ENCODE data around the gene PEAK1.

The PEAK1 gene

DNA sequence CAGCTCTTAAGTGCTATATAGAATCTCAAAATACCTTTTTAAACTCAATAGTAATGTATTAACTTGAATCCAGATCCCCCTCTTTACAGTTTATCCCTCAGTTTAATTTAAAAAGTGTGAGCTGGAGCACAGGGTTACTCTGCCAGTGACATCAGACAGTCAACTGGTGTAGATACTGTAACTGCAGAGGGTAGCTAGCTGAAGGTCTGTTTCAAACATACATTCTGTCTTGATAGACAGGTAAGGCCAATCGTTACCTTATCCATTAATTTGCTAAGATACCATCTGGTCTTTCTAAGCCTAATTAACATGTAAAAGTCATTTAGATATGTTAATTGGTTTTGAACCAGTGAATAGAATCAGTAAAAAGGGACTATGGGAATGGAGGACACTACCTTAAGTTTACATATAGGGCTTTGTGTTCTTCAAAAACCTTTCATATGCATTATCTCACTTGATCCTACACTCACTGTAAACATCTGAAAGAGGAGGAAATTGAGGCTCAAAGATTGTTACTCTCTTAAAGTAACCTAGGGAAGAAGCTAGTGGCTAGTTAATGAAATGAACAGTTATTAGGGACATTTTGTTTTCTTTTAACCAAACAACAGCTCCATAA lies 289.5 kb downstream of the PEAK1 start:
- no peak for DNase-seq (ENCODE audit: low read depth)

- no peak for DNase-seq (ENCODE audit: low read depth)
These were observed 292.3 kb downstream of the PEAK1 start for GRCh38 chr15:77127626-77128025.

DNA sequence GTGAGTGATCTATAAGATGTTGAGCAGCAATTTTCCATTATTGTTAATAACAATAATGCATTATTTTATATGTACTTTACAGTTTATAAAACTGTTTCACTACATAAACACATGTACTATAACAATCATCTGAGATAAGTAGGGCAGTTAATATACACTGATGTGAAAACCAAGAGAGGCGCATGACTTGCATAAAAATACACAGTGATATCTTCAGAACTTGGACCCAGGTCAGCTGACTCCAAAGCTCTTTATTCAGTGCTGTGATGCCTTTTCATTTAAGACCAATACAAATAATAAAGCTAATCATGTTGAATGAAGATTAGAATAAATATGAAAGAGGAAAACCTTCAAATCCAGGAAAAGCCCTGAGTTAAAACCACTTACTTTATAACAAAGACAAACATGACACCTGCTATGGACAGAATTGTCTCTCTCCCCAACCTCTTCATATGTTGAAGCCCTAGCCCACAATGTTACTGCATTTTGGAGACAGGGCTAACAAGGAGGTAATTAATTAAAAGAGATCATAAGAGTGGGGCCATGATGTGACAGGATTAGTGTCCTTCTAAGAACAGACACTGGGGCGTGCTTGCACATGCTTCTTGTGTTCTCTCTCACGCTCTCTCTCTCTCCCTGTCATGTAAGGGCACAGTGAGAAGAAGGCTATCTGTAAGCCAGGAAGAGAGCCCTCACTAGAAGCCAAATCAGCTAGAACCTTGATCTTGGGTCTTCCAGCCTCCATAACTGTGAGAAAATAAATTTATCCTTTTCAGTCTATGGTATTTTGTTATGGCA lies 293.2 kb downstream of the PEAK1 start:
- DNase-seq (ENCODE audit: low read depth), result no peak

DNA sequence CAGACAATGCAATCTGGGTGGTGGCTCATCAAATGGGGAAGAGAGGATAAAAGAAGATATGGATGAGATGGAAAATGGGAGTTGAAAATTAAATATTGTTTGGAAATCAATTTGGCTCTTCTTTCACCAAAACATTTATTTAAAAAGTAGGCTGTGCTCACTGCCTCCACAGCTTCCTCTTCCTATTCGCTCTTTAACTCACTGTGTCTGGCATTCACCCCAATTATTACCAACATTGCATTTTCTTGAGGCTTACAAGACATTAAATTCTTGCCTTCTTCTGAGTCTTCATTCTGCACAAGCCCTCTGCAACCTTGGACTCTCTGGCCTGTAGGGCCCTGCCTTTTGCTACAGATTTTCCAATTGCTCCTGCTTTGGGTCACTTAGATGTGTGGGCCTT lies 296.1 kb downstream of the PEAK1 start:
- DNase-seq (ENCODE audit: low read depth), result no peak

DNA sequence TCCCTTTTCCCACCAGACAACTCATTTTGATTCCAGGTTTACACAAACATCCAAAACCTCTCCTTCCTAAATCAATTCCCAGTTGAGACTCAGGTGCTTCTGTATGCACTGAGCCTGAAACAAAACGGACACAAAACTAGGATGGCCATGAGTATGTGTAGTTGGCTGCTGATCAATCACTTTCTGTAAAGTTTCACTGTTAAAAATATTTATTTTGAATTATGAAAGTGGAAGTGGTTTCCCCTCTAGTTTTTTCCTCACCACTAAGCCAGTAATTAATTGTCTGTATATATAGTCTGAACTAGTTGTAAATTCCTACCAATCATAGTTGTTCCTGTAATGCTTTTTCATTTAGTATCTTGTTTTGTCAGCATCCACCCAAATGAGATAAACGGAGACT lies 297.3 kb downstream of the PEAK1 start:
- no peak for DNase-seq (ENCODE audit: low read depth)

DNA sequence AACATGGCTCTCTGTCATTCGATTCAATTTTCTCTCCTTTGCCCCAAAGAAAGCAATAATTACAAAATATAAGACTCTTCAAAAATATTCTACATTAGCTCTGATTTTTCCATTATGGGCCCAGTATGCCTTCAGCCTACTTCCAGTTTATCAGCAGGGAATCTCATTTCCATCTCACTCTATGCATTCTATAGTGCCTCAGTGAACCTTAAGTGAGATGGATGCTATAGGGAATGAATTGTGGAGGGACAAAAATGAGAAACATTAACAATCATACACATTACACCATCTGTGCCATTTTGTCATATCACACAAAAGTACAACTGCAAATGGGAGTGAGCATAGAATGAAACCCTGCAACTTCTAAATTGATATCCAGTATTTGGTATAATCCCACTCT lies 298.3 kb downstream of the PEAK1 start:
- no peak for DNase-seq (ENCODE audit: low read depth)

GRCh38 chr15:77120576-77120975 lies 299.3 kb downstream of the PEAK1 start:
- no peak for DNase-seq (ENCODE audit: low read depth)

DNA sequence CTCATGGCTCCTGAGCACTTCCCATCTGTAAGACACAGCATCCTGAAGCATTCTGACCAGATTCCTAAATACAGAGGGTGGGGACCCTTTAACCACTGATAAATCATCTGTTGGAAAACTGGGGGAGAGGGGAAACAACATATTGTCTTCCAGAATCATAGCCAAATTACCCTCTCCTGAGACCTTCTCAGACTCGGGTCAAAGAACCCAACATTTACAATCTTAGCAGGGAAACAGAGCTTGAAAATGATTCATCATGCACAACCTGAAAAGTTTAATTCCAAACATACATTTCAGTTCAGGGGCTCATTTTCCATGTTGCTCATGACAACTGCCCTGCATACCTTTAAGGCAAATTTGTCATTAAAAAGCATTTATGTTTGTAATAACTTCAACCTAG lies 300.5 kb downstream of the PEAK1 start:
- no peak for DNase-seq (ENCODE audit: low read depth)

DNA sequence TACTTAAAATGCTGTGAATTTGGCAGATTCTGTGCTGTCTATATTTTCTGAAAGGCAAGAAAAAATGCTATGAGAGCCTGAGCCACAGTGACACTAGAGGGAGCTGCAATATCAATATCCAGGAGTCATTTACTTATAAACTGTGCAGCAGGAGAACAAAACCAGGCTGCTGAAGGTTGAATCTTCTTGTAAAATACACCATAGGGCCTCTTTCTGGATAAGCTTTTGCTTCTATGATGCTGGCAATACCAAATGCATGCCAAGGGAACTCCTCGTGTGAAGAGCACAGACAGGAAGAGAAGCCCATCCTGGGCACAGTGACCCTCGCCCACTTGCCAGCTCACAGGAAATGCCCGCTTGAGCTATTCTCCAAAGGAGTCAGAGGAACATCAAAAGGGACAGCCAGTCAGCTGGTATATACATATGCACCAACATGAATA lies 301.0 kb downstream of the PEAK1 start:
- DNase-seq (ENCODE audit: low read depth), result no peak

DNA sequence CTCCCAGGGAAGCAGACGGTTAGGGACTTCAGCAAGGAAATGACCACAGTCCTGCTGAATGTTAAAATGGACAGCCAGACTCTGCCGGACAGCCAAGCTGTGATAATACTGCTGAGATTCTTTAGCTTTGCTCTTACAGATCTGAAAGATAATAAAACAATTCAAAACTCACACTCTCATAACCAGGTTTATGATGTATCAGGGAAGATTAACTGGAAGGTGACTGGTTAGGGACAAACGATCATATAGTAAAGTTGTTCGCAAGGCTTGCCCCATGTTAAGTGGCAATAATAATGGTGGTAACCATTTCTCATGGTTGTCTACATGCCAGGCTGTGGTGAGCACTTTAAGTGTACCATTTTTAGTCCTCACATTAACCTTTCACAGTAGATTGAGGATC lies 304.7 kb downstream of the PEAK1 start:
- no peak for DNase-seq (ENCODE audit: low read depth)

- no peak for DNase-seq (ENCODE audit: low read depth)
These were observed 306.9 kb downstream of the PEAK1 start for GRCh38 chr15:77112838-77113504.

GRCh38 chr15:77111789-77112188 lies 308.1 kb downstream of the PEAK1 start:
- DNase-seq (ENCODE audit: low read depth), result no peak

DNA sequence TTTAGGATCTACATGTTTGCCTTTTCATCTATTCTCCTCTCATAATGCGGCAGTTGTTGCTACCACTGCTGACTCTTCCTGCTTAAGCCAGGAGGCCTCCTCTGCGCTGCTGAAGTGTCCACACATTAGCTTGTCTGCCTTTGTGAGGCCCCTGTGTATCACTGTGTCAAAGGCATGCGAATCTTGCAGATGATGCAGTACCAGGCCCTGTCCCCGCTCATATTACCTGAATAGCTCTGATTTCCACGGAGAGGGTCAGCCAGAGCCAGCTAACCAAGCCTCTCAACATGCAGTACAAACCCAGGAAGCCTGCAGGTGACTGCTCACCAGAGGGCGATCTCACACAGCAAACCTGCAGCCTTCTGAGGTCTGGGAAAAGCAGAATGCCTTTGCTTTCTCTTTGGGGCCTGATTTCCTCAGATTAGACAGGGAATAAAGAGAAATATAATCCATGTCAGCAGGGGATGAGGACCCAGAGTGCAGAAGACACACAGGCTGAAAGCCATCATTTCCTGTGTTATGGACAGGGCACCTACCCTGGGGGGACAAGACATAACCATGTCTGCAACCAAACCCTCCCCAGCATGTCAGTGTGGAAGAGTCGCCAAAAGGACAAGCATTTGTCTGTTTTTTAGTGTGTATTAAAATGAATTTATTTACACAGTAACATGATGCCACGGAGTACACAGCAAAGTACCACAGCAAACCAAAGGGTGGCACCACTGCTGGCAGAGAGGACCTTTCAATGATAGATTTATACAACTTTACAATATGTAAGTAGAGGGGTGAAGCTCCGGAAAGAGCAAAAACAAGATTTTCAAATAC lies 312.2 kb downstream of the PEAK1 start:
- DNase-seq (ENCODE audit: low read depth), result peak; percentile 9

- DNase-seq (ENCODE audit: low read depth), result no peak
These were observed 312.8 kb downstream of the PEAK1 start for GRCh38 chr15:77107068-77107467.

DNA sequence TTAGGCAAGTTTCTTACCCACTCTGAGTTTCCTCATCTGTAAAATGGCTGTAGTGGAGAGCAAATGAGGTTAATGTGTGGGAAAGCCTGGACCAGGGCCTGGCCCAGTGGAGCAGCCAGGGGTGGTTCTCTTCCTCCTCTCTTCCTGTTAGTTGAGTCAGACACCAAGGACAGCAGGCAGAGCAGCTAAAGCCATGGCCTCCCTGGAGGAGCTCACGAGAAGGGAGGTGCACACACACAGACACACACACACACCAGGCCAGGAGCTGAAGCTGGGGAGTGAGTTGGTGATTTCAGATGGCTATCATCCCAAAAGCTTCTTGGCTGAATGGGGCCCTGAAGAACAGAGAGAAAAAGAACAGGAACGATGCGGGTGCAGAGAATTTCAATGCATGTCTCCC lies 315.7 kb downstream of the PEAK1 start:
- DNase-seq (ENCODE audit: low read depth), result no peak

GRCh38 chr15:77099741-77100463 lies 320.0 kb downstream of the PEAK1 start:
- DNase-seq (ENCODE audit: low read depth), result no peak

DNA sequence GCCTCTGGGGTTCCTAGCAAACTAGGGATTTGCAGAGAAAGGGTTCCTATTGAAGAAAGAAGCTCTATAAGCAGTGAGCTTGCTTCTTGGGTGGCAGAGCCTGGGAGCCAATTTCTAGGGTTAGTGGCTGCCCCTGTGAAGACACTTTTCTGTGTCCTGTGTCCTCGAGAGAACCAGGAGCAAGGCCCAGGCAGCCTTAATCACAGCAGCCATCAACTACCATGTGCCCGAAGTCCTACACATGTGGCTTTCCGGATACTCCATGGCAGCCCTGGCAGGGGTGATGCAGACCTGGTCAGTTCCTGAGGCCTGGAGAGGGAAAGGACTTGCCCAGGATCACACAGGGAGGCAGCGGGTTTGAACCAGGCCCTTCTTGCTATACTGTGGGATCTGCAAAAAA lies 321.3 kb downstream of the PEAK1 start:
- no peak for DNase-seq (ENCODE audit: low read depth)

GRCh38 chr15:77097921-77098320 lies 322.0 kb downstream of the PEAK1 start:
- DNase-seq (ENCODE audit: low read depth), result no peak

DNA sequence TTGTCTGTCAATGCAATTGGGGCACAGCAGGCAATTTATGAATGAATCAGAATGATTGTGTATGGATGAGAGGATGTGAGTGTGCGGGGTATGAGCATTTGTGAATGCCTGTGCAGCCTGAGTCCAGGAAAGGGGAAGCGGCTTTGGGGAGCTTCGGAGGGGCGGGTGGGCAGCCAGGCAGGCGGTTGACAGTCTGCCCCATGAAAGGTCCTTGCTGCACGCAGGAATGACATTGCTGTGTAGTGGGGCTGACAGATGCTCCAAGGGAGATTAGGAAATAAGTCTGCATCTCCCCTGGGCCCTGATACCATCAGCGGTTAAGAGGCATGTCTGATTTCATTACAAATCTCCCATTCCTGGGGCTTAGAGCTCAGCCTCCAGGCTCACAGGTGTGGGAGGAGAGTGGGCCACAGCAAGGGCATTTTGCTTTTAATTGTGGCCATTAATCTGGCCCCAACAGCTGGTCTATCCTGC lies 322.6 kb downstream of the PEAK1 start:
- DNase-seq (ENCODE audit: low read depth), result no peak

- DNase-seq (ENCODE audit: low read depth), result no peak
These were observed 323.4 kb downstream of the PEAK1 start for GRCh38 chr15:77096541-77096940.

DNA sequence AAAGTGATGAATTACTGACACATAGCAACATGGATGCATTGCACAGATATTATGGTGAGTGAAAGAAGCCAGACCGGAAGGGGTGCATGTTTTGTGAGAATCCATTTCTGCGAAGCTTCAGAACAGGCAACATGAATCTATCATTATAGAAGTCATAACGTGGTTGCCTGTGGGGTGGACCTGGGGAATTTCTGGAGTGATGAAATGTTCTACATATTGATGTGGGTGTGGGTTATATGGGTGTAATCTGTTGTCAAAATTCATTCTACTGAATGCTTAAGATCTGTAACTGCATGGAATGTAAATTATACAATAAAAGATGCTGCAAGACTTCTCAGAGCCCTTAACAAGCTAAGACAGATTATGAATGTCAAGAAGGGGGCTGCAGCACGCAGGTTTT lies 323.8 kb downstream of the PEAK1 start:
- no peak for DNase-seq (ENCODE audit: low read depth)

All from stimulated activated CD8-positive, alpha-beta memory T cell treated with anti-CD3 and anti-CD28 coated beads, Interleukin-15, amount 100 ng/mL, for 1 hour (primary cell).